Measurements from ENCODE around the gene DHX36. TPM values are rescaled to one million over a fixed set of nuclear protein-coding genes. Genes with fewer than 3 reads are reported as not detected.

DHX36 gene
- total RNA-seq, 2 donors from 2014 or later = 40.1 to 41.3 TPM

DNA sequence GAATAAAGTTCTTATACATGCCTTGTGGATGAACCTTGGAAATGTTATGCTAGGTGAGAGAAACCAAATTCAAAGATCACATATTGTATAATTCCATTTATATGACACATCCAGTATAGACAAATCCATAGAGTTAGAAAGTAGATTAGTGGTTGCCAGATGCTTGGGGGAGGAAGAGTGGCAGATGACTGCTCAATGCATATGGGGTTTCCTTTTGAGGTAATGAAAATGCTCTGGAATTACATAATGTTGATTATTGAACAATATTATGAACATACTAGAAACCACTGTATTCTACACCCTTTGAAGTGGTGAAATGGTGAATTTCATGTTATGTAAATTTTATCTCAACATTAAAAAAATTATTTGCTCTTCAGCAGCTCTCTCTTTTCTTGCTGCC, 100.8 kb downstream of the DHX36 start:
- DNase-seq (ENCODE audit: low spot score) = no peak
- H3K27ac ChIP-seq = no peak overlapping the region
- TF ChIP-seq, protein P1, sequence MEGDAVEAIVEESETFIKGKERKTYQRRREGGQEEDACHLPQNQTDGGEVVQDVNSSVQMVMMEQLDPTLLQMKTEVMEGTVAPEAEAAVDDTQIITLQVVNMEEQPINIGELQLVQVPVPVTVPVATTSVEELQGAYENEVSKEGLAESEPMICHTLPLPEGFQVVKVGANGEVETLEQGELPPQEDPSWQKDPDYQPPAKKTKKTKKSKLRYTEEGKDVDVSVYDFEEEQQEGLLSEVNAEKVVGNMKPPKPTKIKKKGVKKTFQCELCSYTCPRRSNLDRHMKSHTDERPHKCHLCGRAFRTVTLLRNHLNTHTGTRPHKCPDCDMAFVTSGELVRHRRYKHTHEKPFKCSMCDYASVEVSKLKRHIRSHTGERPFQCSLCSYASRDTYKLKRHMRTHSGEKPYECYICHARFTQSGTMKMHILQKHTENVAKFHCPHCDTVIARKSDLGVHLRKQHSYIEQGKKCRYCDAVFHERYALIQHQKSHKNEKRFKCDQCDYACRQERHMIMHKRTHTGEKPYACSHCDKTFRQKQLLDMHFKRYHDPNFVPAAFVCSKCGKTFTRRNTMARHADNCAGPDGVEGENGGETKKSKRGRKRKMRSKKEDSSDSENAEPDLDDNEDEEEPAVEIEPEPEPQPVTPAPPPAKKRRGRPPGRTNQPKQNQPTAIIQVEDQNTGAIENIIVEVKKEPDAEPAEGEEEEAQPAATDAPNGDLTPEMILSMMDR (IDR thresholded peaks at IDR 0.05) = no peak

More for the DNA sequence above, 100.8 kb downstream of the DHX36 start:
- H3K27me3 ChIP-seq = no peaks in the 10 kb centered on the region
- H3K4me3 ChIP-seq = no peak overlapping the region
- no peaks in the 10 kb centered on the region for H3K9me3 ChIP-seq
- H3K36me3 ChIP-seq = no peaks in the 10 kb centered on the region
- peaks cover 0 to 3% of the 10 kb centered on the region in 2 donors for H3K4me1 ChIP-seq

Other genes starting within 250 kb of the DHX36 start
- 1 to 10 TPM; 6.9 to 8.1 TPM for gene ARHGEF26, start 203.1 kb downstream of the DHX36 start, total RNA-seq
- not detected for gene GPR149, start 105.7 kb upstream of the DHX36 start, total RNA-seq

All from right atrium auricular region (tissue), 2 donors.